NCI-H82 treated with DMSO at 0.1 percent for 48 hours (cell line): Measurements from ENCODE around the gene EVA1B.

Experiments used
- DNase-seq: peaks from one replicate; lab custom pipeline; 2025; ENCODE audit not compliant: unreplicated experiment; lab: John Stamatoyannopoulos, UW

The EVA1B gene

DNA sequence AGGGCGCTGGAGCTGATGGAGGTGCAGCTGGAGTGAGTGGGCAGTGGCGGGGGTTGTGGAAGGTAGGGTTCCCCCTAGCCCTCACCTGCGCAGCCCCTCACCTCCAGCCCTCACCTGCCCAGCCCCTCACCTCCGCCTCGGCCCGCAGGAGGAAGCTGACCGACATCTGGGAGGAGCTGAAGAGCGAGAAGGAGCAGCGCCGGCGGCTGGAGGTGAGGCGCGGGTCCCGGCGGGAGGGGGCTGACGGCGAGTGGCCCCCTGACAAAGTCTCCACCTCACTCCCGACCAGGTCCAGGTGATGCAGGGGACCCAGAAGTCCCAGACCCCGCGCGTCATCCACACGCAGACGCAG is 2.7 kb downstream of the EVA1B start:
- DNase-seq: no peak

DNA sequence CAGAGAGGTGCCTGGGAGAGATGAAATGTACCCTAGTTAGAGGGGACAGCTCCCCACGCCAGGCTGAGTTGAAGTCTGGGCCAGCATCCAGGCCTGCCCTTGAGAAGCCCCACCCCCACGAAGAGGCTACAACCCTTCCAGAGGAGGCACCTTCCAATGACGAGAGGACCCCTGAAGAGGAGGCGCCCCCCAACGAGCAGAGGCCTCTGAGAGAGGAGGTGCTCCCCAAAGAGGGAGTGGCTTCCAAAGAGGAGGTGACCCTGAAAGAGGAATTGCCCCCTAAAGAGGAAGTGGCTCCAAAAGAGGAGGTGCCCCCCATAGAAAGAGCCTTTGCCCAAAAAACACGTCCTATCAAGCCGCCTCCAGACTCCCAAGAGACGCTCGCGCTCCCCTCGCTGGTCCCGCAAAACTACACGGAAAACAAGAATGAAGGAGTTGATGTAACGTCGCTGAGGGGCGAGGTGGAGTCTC is 3.1 kb downstream of the EVA1B start:
- no peak for DNase-seq

DNA sequence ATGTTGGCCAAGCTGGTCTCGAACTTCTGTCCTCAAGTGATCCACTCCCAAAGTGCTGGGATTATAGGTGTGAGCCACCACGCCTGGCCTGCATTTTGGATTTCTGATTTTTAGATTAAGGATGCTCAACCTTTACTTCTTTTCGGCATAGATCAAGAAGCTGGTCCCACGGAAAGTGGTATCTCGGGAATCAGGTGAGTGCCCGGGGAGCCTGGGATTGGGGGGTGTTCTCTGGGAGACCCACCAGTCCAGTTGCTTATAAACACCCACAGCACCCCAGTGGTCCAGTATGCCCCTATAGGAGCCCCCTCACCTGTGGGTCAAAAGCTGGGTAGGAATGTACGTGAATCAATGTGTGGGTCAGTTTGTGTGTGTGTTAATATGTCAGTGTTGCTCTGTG is 14.0 kb downstream of the EVA1B start:
- DNase-seq: no peak

DNA sequence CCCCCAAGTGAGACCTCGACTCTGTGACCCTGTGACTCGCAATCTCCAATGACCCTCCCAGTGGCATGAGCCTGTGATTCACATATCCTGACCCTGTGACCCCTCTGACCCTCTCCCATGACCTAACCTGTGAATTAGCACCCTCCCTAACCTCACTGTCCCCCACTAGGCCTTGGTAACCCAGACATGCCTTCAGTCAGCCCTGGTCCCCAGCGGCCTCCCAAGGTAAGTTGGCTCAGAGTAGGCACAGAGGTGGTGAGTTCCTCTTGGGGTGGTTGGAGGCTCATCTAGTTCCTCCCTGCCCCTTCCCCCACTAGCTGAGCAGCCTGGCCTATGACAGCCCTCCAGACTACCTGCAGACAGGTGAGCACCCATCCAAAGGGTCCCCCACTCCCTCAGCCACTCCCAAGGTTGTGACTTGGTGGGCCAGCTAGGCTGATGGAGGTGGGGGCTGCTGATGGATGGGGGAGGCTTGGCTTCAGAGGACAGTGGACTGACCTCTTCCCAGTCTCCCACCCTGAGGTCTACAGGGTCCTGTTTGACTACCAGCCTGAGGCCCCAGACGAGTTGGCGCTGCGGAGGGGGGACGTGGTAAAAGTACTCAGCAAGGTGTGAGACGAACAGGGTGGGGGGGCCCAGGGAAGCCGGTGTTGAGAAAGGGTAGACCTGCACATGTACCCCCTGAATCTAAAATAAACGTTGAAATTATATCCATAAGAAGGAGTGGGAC is 15.7 kb downstream of the EVA1B start:
- DNase-seq: no peak

DNA sequence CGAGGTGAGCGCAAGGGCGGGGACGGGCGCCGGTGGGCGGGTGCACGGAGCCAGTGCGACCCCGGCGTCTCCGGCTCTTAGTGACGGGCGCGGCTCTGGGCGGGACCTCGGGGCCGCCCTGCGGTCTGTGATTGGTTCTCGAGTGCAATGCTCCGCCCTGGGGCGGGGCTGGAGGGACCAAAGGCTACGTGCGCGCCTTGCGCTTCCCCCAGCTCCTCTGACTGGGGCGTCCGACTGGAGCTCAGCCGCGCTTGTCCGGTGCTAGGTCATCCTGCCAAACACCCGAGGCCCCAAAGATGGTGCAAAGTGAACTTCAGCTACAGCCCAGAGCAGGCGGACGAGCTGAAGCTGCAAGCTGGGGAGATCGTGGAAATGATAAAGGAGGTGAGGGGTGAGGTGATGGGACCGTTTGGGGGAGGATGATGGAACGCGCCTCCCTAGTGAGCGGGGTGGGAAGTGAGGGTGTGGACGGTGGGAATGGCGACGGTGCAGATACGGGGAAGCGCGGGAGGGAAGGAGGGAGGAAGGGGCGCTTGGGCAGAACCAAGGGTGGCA is 16.5 kb downstream of the EVA1B start:
- peak; percentile 81 for DNase-seq

DNA sequence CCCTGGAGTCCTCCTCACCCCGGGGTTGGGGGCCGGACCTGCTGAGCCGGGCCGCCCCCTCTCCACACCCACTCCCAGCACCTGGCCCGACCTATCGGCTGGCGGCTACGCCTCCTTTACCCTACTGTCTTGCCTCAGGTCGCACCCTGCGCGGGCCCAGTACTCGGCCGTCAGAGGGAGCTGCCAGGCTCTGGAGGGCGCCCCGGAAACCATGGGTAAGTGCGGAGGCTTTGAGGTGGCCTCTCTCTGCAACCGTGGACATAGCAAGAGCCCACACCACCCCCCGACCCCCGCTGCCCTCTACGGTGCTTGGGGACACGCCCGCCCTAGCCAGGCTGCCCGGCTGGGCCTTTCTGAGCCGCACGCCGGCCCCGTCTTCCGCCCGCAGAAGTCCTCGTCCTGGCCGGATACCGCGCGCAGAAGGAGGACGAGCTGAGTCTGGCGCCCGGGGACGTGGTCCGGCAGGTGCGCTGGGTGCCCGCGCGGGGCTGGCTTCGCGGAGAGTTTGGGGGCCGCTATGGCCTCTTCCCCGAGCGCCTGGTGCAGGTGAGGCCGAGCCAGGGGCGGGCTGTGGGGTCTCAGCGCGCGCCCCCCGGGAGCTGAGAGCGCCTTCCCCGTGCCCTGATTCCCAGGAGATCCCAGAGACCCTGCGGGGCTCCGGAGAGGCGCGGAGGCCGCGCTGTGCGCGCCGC is 17.1 kb downstream of the EVA1B start, which contains the start of gene SH3D21:
Gene SH3D21 (plus strand): TSS at position 159 of the 692 bp plus-strand sequence. CDS start 53 bp downstream, at position 212.
- peak; percentile 10 for DNase-seq

DNA sequence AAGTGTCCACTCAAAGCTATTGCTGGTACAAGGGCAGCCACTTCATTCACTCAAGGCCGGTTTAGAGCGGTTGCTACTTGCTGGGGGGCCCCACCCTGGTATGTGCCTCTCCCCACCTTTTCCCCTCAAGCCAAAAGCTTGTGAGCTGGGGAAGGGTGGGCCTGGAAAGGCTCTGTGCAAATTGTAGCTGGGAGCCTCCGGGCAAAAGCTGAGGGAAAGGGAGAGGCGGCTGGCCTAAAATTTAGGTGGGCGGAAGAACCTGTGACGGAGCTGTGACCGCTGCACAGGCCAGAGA is 17.6 kb downstream of the EVA1B start:
- no peak for DNase-seq

DNA sequence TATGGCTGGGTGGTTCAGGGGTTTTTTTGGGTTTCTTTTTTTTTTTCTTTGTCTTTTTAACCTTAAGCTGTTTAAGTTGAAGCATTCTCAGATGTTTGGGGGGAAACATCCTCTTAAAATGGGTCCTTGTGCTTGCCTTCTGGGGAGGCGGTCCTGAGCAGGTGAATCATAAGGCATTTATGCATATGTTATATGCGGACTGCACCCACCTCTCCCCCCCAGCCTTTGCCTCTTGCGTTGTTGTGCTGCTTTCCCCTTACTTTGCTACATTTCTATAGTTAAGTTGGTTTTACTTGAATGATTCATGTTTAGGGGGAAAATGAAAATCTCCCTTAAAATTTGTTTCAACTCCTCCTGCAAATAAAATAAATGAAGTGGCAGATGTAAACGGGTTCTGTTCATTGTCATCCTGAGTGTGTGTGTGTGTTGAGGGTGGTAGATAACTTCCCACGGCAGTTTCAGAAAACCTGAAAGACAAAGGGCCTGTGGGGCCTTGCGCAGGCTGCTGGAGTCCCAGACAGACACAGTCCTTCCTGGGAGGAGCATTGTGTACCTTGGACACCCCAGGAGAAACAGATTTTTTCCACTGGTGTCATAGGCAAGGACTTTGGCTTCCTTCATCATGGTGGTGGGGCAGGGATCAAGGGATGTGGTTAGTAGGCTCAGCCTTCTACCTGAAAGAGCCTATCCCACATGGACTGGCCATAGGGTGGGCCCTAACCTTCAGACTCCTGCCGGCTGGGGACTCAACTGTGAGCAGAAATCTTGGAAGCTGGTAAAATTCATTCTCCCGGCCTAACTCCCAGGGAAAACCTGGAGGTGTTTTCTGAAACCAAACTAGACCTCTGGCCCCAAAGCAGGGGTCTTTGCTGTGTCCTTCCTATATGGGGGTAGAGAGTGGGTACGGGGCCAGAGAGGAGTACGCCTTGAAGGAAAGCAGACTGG is 18.2 kb downstream of the EVA1B start:
- no peak for DNase-seq

DNA sequence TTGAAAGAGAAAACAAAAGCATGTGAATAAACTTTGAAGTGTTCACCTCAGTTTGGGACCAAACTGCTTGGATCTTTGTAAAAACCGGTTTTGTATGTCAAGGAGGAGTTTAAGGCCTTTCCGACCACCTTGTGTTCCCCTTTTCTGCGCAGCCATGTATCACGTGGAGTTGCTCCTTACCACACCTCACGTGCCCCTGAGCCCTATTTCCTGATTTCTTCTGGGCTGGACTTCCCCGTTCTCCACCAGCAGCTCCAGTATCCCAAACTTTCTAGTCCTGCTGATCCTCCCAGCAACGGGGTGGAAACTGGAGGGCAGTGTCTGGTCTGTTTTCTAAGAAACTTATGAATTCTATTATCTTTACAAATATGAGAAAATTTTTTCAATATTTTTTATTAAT is 18.9 kb downstream of the EVA1B start:
- DNase-seq: no peak

DNA sequence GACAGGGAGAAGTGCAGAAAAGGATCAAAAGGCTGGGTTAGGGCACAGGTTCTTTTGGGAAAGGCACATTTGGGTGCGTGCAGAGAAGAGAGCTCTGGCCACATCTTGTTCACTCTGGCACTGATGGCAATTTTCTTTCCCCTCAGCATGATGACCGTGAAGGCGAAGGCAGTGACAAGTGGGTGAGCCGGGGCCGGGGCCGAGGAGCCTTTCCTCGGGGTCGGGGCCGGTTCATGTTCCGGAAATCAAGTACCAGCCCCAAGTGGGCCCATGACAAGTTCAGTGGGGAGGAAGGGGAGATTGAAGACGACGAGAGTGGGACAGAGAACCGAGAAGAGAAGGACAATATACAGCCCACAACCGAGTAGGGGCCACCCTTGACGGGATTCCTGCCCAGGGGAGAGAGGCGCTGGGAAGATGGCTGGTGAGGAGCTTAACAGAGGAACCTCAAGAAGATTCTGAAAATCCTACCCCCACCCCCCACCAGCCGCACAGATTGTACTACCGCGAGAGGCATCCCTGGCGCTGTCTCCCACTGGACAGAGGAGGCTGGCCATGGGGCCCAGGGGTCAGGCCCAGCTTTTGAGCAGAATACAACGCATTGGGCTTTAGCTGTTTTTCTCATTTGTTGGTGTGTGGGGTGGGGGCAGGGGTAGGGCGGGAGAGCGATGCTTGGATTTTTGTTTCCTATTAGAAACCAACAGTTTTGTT is 19.6 kb downstream of the EVA1B start:
- no peak for DNase-seq

DNA sequence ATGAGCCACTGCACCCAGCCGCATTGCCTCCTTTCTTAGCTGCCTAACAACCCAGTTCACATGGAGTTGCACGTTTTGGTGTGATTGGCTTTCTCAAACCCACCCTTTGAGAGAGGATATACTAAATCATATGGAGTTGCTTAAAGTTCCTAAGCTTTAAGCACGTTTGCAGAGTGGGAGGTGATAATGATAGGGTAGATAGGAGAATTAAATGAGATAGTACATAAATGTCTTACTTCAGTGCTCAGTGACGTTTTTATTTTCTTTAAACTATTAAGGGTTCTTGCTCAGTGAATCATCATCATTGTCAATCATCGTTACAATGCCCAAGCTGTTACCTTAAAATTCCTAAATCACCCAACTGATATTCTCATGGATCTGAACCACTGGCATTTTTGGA is 20.2 kb downstream of the EVA1B start:
- no peak for DNase-seq

DNA sequence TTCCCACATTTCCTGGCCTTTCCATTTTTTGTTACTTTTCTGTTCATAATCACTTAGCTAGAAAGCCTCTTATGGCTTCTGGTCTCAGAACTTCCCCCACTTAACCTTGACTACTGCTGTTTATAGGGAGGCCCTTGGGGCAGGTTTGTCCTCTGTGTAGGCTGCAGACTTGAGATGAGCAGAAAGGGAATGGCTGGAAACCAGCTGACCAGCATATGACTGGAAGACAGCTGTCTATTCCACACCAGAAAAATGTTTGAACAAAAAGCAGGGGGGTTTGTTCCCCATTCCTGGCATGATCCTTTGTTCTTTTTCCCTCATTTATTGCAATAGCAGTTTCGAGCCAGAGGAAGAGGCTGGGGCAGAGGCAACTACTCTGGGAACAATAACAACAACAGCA is 22.2 kb downstream of the EVA1B start:
- DNase-seq: no peak

DNA sequence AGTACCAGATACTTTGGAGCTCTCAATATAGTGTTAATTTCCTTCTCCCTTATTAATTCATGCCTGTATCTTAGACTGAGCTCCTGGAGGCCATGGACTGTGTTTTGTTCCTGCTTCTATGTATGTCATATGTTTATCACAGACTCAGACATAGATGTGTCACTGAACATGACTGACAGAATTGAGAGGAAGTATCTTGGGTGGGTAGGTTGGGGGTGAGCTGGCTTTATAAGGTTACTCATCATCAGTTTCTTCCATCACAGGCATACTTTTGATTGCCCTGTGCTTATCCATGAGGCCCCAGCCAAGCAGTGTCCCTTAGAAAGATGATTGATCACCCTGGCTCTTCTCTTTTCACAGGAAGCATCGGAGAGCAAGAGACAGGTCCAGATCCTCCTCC is 22.9 kb downstream of the EVA1B start:
- DNase-seq: no peak

DNA sequence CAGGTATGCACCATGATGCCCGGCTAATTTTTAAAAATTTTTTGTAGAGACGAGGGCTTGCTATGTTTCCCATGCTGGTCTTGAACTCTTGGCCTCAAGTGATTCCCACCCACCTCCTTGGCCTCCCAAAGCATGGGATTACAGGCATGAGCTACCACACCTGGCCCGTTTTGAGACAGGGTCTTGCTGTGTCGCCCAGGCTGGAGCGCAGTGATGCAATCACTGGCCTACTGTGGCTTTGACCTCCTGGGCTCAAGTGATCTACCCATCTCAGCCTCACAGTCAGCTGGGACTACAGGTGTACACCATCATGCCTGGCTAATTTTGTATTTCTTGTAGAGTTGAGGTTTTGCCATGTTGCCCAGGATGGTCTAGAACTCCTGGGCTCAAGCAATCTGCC is 24.8 kb downstream of the EVA1B start:
- no peak for DNase-seq

DNA sequence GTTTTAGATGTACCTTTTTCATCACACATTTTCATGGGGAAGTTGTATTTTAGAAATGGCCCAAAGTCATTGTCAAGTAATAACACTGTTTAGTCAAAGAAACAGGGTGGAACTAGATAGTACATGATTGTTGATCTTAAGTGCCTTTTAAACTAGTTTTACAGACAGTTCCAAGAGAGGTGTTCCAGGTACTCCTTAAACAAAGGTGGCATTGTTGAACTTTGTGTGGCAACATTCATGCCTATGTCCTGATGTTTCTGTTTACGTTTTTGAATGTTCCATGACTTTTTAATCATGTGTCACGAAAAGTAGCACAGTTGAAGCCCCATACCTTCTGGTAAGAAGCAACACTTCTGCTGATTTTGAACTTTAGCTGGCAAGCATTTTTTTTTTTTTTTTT is 26.4 kb downstream of the EVA1B start:
- no peak for DNase-seq

DNA sequence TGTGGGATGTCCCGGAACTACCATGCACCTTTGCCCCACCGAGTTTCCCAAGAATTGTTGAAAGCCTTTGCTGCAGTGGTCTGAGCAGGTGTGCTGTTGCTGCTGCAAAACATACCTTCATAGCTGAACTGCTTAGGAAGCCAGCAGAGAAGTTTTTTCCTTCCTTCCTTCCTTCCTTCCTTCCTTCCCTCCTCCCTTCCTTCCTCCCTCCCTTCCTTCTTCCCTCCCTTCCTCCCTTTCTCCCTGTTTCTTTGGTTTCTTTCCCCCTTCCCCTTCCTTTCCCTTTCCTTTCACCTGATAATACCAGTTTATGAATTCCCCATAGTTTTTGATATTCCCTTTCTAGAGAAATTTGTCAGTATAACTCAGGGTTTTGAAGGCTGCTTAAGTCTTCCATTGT is 28.1 kb downstream of the EVA1B start:
- DNase-seq: no peak

DNA sequence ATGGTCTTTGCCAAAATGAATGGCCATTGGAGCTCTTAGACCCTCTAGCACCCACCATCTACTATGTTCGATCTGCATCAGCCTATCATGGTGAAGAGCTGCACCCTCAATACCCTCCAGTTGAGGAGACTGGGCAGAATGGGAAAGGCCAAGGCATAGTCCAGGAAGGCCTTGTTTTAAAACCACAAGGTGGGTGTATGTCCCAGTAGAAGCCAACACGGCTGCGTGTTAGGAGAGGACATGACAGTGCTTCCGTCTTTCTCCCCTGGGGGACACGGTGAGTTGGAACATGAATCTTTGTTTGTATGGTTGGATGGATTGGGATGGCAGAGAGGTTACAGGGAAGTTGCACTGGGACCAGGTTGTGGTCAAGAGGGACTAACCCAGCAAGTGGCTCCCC is 35.9 kb downstream of the EVA1B start:
- no peak for DNase-seq

DNA sequence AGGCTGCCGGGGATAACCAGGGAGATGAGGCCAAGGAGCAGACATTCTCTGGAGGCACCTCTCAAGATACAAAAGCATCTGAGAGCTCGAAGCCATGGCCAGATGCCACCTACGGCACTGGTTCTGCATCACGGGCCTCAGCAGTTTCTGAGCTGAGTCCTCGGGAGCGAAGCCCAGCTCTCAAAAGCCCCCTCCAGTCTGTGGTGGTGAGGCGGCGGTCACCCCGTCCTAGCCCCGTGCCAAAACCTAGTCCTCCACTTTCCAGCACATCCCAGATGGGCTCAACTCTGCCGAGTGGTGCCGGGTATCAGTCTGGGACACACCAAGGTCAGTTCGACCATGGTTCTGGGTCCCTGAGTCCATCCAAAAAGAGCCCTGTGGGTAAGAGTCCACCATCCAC is 36.6 kb downstream of the EVA1B start:
- no peak for DNase-seq

DNA sequence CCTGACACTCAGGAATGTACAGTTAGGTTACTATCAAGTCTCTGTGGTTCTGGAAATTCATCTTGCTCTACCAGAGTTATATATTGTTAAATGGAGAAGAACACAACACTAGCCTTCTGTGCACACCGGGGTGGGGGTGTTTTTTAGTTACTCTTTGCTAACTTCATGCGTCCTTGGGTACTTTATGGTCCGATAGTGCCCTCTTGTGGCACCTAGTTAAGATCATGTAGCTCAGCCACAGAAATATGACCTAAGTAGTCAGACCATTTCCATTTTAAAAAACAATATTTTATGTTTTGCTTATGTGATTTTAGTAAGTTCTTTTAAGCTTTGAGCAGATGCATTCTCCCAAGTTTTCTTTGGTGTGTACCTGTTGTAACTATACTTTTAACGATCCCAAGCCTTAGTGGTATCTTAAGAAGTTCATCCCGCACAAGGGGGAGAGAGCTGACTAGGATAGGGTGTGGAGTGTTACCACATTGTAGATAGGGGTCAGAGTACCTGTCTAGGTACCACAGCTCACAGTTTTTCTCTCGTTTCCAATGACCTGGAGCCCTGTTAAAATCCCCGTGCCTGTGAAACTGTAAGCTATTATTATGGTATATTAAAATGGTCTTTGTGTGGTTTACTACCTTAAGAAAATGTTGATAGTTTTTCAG is 37.9 kb downstream of the EVA1B start:
- peak; percentile 39 for DNase-seq

DNA sequence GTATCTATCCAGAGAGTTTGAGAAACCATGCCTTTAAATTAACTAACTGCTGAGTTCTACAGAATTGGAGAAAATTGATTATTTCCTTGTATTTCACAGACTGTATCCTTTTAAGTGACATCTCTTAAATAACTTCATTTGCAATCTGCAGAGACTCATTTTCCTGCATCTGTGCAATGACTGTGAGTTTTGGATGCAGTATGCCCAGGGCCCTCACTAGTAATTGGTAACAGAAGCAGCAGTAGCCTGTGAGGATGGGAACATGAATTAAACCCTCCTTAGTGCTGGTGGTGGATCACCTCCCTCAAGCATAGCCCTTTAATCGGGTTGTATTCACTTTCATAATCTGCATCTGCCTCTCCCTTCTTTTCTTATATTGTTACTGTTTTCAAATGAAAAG is 38.9 kb downstream of the EVA1B start:
- no peak for DNase-seq
